GM15510 (cell line): ENCODE results near the gene SLC22A15.

Source experiments
- POLR2A ChIP-seq: IDR thresholded peaks from 3 replicates; pipeline ENCODE4 v1.6.1; 2011; ENCODE audit warnings: borderline replicate concordance; ENCODE audit not compliant: insufficient read length; ENCODE audit errors: extremely low read depth

Gene SLC22A15

GRCh38 chr1:116066868-116067565, 90.7 kb downstream of the SLC22A15 start:
- no peak for TF ChIP-seq POLR2A

- no peak for TF ChIP-seq POLR2A
These were observed 91.2 kb downstream of the SLC22A15 start for GRCh38 chr1:116067566-116067890.

- TF ChIP-seq POLR2A, result no peak
These were observed 99.3 kb downstream of the SLC22A15 start for GRCh38 chr1:116075575-116075974.

GRCh38 chr1:116075990-116076389, 99.7 kb downstream of the SLC22A15 start:
- no peak for TF ChIP-seq POLR2A

GRCh38 chr1:116076831-116077230, 100.5 kb downstream of the SLC22A15 start:
- TF ChIP-seq POLR2A, result no peak

- no peak for TF ChIP-seq POLR2A
These were observed 102.4 kb downstream of the SLC22A15 start for GRCh38 chr1:116078699-116079223.

- no peak for TF ChIP-seq POLR2A
These were observed 111.3 kb downstream of the SLC22A15 start for GRCh38 chr1:116087628-116088027.

- TF ChIP-seq POLR2A, result no peak
These were observed 113.6 kb downstream of the SLC22A15 start for GRCh38 chr1:116089870-116090269.

- no peak for TF ChIP-seq POLR2A
These were observed 114.8 kb downstream of the SLC22A15 start for GRCh38 chr1:116091083-116091482.

GRCh38 chr1:116092752-116093489, 116.6 kb downstream of the SLC22A15 start:
- TF ChIP-seq POLR2A, result no peak

GRCh38 chr1:116095027-116095426, 118.7 kb downstream of the SLC22A15 start:
- TF ChIP-seq POLR2A, result no peak

GRCh38 chr1:116096013-116096618, 119.8 kb downstream of the SLC22A15 start:
- TF ChIP-seq POLR2A, result no peak

- TF ChIP-seq POLR2A, result no peak
These were observed 121.3 kb downstream of the SLC22A15 start for GRCh38 chr1:116097626-116098025.

GRCh38 chr1:116099379-116099778, 123.1 kb downstream of the SLC22A15 start:
- no peak for TF ChIP-seq POLR2A

- no peak for TF ChIP-seq POLR2A
These were observed 123.6 kb downstream of the SLC22A15 start for GRCh38 chr1:116099919-116100318.
